Skeletal muscle tissue (tissue), 4 donors: ENCODE results near the gene CGB7. TPM values are rescaled to one million over a fixed set of nuclear protein-coding genes. Genes with fewer than 3 reads are reported as not detected.
A peak's percentile ranks its signal among the peaks of the same experiment; 100 is the strongest.
"Not testable (repeated sequence)": the region's sequence is repeated elsewhere in the genome, so short reads cannot be mapped to it uniquely, and the experiment has no call there.

Experiments
- H3K27ac ChIP-seq: one replicate; pipeline ENCODE4 v1.7.0; 2013; ENCODE audit warnings: mild to moderate bottlenecking, low read depth, low read length, inconsistent platforms
- H3K27me3 ChIP-seq, 3 donors: one replicate each; pipeline ENCODE4 v1.7.0; 2013; ENCODE audit warnings: low read length in 3 of 3; ENCODE audit not compliant: control insufficient read depth in 3 of 3, insufficient read depth in 3 of 3
- H3K36me3 ChIP-seq, 3 donors: one replicate each; pipeline ENCODE4 v1.7.0; 2013; ENCODE audit warnings: low read length in 3 of 3; ENCODE audit not compliant: control insufficient read depth in 3 of 3, insufficient read depth in 3 of 3
- H3K4me1 ChIP-seq, 3 donors: one replicate each; pipeline ENCODE4 v1.7.0; 2013; ENCODE audit warnings: low read length in 3 of 3, mild to moderate bottlenecking in 3 of 3; ENCODE audit not compliant: control insufficient read depth in 3 of 3, insufficient read depth in 3 of 3
- H3K4me3 ChIP-seq, 3 donors: one replicate each; pipeline ENCODE4 v1.7.0; 2013; ENCODE audit warnings: low read length in 3 of 3
- H3K9ac ChIP-seq, 3 donors: one replicate each; pipeline ENCODE4 v1.7.0; 2013; ENCODE audit warnings: low read length in 3 of 3, mild to moderate bottlenecking in 3 of 3, moderate library complexity in 2 of 3, low read depth in 1 of 3
- H3K9me3 ChIP-seq, 3 donors: one replicate each; pipeline ENCODE4 v1.7.0; 2013; ENCODE audit warnings: low read length in 3 of 3; ENCODE audit not compliant: control insufficient read depth in 3 of 3
- total RNA-seq: library from RNA; depleted of rRNA; stranded (reverse); fragments of >200 nt; gene quantifications from one replicate; pipeline ENCODE4 v1.2.3, GENCODE V29; 2014
- donor health status: Osteomylitis.

The CGB7 gene
- total RNA-seq, 1 donor from 2014 or later = 0.52 TPM

DNA sequence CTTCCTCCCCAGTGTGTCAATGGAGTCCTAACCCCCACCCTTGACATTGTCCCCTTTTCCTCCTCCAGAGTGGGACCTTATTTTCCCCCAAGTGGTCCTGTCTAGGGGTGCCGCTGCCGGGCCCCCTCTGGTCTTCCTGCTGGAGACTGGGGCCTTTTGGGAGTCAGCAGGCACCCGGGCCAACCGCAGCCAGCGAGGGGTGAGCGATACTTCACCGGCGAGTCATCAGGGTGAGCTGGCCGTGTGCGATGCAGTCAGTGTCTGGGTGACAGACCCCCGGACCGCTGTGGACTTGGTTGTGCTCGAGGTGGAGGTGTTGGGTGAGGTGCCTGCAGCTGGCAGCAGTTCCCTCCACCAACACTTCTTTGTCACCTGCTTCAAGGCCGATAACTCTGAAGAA is 27.8 kb downstream of the CGB7 start:
- H3K27me3 ChIP-seq, H3K36me3 ChIP-seq, H3K9ac ChIP-seq, H3K4me1 ChIP-seq, H3K9me3 ChIP-seq, H3K27ac ChIP-seq, H3K4me3 ChIP-seq: not testable (repeated sequence)

GRCh38 chr19:49028686-49029085 is 28.9 kb downstream of the CGB7 start:
- not testable (repeated sequence) for H3K36me3 ChIP-seq, H3K9ac ChIP-seq, H3K9me3 ChIP-seq, H3K27ac ChIP-seq, H3K27me3 ChIP-seq, H3K4me3 ChIP-seq, H3K4me1 ChIP-seq

- not testable (repeated sequence) for H3K9me3 ChIP-seq, H3K36me3 ChIP-seq, H3K9ac ChIP-seq, H3K4me3 ChIP-seq, H3K27me3 ChIP-seq, H3K27ac ChIP-seq, H3K4me1 ChIP-seq
Observed at GRCh38 chr19:49025599-49025998, 31.9 kb downstream of the CGB7 start.

DNA sequence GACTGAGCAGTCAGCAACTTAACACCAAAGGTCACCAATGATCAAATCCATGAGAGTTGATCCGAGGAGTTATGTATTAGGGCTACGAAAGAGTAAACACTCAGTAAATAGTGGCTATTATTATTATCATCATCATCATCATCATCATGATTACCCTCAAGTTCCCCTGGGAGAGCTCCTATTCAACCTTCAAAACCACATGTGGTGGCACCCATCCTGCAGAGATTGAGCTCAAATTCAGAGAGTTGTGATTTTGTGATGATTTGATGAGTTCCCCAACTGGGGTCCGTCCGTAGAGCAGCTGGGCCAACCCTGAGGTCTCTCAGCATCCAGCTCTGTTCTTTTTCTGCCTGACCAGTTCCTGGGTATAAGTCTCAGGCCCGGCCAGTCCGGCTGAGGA is 32.5 kb downstream of the CGB7 start:
- not testable (repeated sequence) for H3K9ac ChIP-seq, H3K36me3 ChIP-seq, H3K4me1 ChIP-seq, H3K9me3 ChIP-seq, H3K4me3 ChIP-seq, H3K27ac ChIP-seq, H3K27me3 ChIP-seq

GRCh38 chr19:49024233-49024632 is 33.3 kb downstream of the CGB7 start, which contains the start of gene CGB3:
CGB3 (minus strand) TSS chr19:49024333; CDS start chr19:49023971, 362 bp downstream.
- H3K9me3 ChIP-seq, H3K4me3 ChIP-seq, H3K27ac ChIP-seq, H3K36me3 ChIP-seq, H3K9ac ChIP-seq, H3K4me1 ChIP-seq: not testable (repeated sequence)
- peaks cover 0 to 11% (median 2%) of the 10 kb centered on the region in 3 donors for H3K27me3 ChIP-seq

GRCh38 chr19:49022116-49022515 is 35.4 kb downstream of the CGB7 start:
- H3K4me1 ChIP-seq = peaks cover 15 to 21% (median 16%) of the 10 kb centered on the region in 3 donors
- H3K9me3 ChIP-seq = no peaks in the 10 kb centered on the region
- no peaks in the 10 kb centered on the region for H3K36me3 ChIP-seq
- peaks cover 2 to 11% (median 4%) of the 10 kb centered on the region in 3 donors for H3K27me3 ChIP-seq
- H3K27ac ChIP-seq = no peak overlapping the region
- no peak overlapping the region for H3K9ac ChIP-seq
- no peak overlapping the region for H3K4me3 ChIP-seq

GRCh38 chr19:49020931-49021895 is 36.3 kb downstream of the CGB7 start:
- Histone ChIP-seq H3K9ac (no peak overlapping the region), H3K36me3 (peaks cover 0 to 1% (median under 1%) of the 10 kb centered on the region in 3 donors)

GRCh38 chr19:49020342-49020741 is 37.2 kb downstream of the CGB7 start:
- no peak overlapping the region for H3K27ac ChIP-seq
- H3K4me1 ChIP-seq = peaks cover 15 to 21% (median 16%) of the 10 kb centered on the region in 3 donors
- no peaks in the 10 kb centered on the region for H3K9me3 ChIP-seq
- H3K36me3 ChIP-seq = peaks cover 4 to 10% (median 9%) of the 10 kb centered on the region in 3 donors
- H3K9ac ChIP-seq = no peak overlapping the region
- peaks cover 3 to 11% (median 4%) of the 10 kb centered on the region in 3 donors for H3K27me3 ChIP-seq
- H3K4me3 ChIP-seq = no peak overlapping the region

More at GRCh38 chr19:49020931-49021895, 36.3 kb downstream of the CGB7 start:
- H3K27me3 ChIP-seq = peaks cover 3 to 11% (median 4%) of the 10 kb centered on the region in 3 donors
- no peak overlapping the region for H3K27ac ChIP-seq
- no peaks in the 10 kb centered on the region for H3K9me3 ChIP-seq
- peaks cover 15 to 21% (median 16%) of the 10 kb centered on the region in 3 donors for H3K4me1 ChIP-seq
- no peak overlapping the region for H3K4me3 ChIP-seq

DNA sequence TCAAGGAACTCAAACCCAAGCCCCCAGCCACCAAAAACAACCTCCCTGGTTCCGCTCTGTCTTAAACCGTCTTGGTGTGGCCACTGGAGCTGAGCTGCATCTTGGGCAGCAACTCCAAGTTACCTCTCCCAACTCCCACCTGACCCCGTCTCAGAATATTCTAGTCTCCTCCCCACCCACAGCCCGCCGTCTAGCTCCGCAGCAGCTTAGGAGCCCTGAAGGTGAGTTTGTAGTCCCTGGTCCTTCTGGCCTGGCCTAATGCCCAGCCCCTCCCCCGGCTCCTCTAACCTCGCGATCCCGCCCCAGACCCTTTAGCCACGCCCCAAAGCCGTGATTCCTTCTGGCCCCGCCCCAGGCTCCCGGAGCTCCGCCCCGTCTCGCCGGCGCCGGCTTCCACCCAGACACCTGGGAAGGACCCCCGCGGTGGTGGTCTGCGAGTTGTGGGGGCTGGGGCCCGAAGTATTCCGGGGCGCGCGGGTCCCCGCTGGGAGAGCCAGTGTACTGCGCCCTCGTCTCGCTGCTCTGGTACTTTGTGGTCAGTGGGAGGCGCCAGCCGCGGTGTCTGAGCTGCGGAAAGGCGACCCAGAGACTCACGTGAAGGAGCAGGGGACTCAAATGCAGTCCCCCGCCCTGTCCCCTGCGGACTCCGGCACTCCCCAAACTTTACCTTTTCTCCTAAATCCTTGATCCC is 38.2 kb downstream of the CGB7 start:
- Histone ChIP-seq H3K9ac (peak overlapping the region in 2 of 3 donors; percentile 14 to 66), H3K9me3 (no peaks in the 10 kb centered on the region), H3K27ac (no peak overlapping the region), H3K4me1 (peaks cover 15 to 21% (median 16%) of the 10 kb centered on the region in 3 donors), H3K27me3 (peaks cover 3 to 11% (median 4%) of the 10 kb centered on the region in 3 donors), H3K4me3 (peak overlapping the region; percentile 54 to 61 (median 60)), H3K36me3 (peaks cover 13 to 20% (median 19%) of the 10 kb centered on the region in 3 donors)
